Measurements from ENCODE around the gene TTC9.

The TTC9 gene

GRCh38 chr14:70642303-70643235 lies 853 bp downstream of the TTC9 start:
- Histone ChIP-seq H3K27ac (no peak overlapping the region), H3K4me1 (peaks cover 2% of the 10 kb centered on the region), H3K27me3 (ENCODE audit: control insufficient read depth, insufficient read depth, low read length) (no peaks in the 10 kb centered on the region), H3K79me2 (no peaks in the 10 kb centered on the region), H3K4me2 (ENCODE audit: low read length) (peak overlapping the region; percentile 95), H2AFZ (peak overlapping the region; percentile 97), H3K36me3 (ENCODE audit: control insufficient read depth, insufficient read depth, low read length) (no peaks in the 10 kb centered on the region), H3K9me3 (ENCODE audit: control insufficient read depth, low read length) (no peaks in the 10 kb centered on the region), H3K9ac (no peak overlapping the region), H3K4me3 (ENCODE audit: low read depth, low read length) (peak overlapping the region; percentile 72)
- no peak for TF ChIP-seq CTCF (IDR thresholded peaks at IDR 0.05)

GRCh38 chr14:70643967-70644366 lies 2.3 kb downstream of the TTC9 start:
- H3K9ac ChIP-seq: no peak overlapping the region
- no peaks in the 10 kb centered on the region for H3K27me3 ChIP-seq (ENCODE audit: control insufficient read depth, insufficient read depth, low read length)
- no peaks in the 10 kb centered on the region for H3K36me3 ChIP-seq (ENCODE audit: control insufficient read depth, insufficient read depth, low read length)
- no peak for TF ChIP-seq CTCF (IDR thresholded peaks at IDR 0.05)
- no peaks in the 10 kb centered on the region for H3K79me2 ChIP-seq
- H3K4me2 ChIP-seq (ENCODE audit: low read length): no peak overlapping the region
- peaks cover 2% of the 10 kb centered on the region for H3K4me1 ChIP-seq
- no peaks in the 10 kb centered on the region for H3K9me3 ChIP-seq (ENCODE audit: control insufficient read depth, low read length)
- H3K27ac ChIP-seq: no peak overlapping the region
- H2AFZ ChIP-seq: no peak overlapping the region
- no peak overlapping the region for H3K4me3 ChIP-seq (ENCODE audit: low read depth, low read length)

- Histone ChIP-seq H3K9me3 (ENCODE audit: control insufficient read depth, low read length) (no peaks in the 10 kb centered on the region), H3K36me3 (ENCODE audit: control insufficient read depth, insufficient read depth, low read length) (no peaks in the 10 kb centered on the region)
- TF ChIP-seq CTCF (IDR thresholded peaks at IDR 0.05): no peak
Observed at GRCh38 chr14:70645892-70646291, 4.2 kb downstream of the TTC9 start.

GRCh38 chr14:70646705-70647104 lies 5.0 kb downstream of the TTC9 start:
- H3K9me3 ChIP-seq (ENCODE audit: control insufficient read depth, low read length): no peaks in the 10 kb centered on the region
- no peak overlapping the region for H3K9ac ChIP-seq
- H3K27me3 ChIP-seq (ENCODE audit: control insufficient read depth, insufficient read depth, low read length): no peaks in the 10 kb centered on the region
- no peaks in the 10 kb centered on the region for H3K36me3 ChIP-seq (ENCODE audit: control insufficient read depth, insufficient read depth, low read length)
- H2AFZ ChIP-seq: no peak overlapping the region
- no peak for TF ChIP-seq CTCF (IDR thresholded peaks at IDR 0.05)
- no peaks in the 10 kb centered on the region for H3K79me2 ChIP-seq
- H3K4me3 ChIP-seq (ENCODE audit: low read depth, low read length): no peak overlapping the region
- peaks cover 2% of the 10 kb centered on the region for H3K4me1 ChIP-seq
- H3K27ac ChIP-seq: no peak overlapping the region
- no peak overlapping the region for H3K4me2 ChIP-seq (ENCODE audit: low read length)

More at GRCh38 chr14:70645892-70646291, 4.2 kb downstream of the TTC9 start:
- Histone ChIP-seq H3K27ac (no peak overlapping the region), H3K4me1 (peaks cover 2% of the 10 kb centered on the region), H2AFZ (no peak overlapping the region), H3K4me3 (ENCODE audit: low read depth, low read length) (no peak overlapping the region), H3K4me2 (ENCODE audit: low read length) (no peak overlapping the region), H3K27me3 (ENCODE audit: control insufficient read depth, insufficient read depth, low read length) (no peaks in the 10 kb centered on the region), H3K79me2 (no peaks in the 10 kb centered on the region), H3K9ac (no peak overlapping the region)
